SHP77 treated with DMSO at 0.1 percent for 48 hours (cell line): Measurements from ENCODE around the gene INSC.
A peak's percentile ranks its signal among the peaks of the same experiment; 100 is the strongest.
"Not testable (repeated sequence)": the region's sequence is repeated elsewhere in the genome, so short reads cannot be mapped to it uniquely, and the experiment has no call there.

Experiments
- DNase-seq: peaks from one replicate; lab custom pipeline; 2025; lab: John Stamatoyannopoulos, UW

INSC gene, protein sequence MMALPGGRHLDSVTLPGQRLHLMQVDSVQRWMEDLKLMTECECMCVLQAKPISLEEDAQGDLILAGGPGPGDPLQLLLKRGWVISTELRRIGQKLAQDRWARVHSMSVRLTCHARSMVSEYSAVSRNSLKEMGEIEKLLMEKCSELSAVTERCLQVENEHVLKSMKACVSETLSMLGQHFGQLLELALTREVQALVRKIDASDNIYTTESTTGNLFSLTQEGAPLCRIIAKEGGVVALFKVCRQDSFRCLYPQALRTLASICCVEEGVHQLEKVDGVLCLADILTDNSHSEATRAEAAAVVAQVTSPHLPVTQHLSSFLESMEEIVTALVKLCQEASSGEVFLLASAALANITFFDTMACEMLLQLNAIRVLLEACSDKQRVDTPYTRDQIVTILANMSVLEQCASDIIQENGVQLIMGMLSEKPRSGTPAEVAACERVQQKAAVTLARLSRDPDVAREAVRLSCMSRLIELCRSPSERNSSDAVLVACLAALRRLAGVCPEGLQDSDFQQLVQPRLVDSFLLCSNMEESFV

DNA sequence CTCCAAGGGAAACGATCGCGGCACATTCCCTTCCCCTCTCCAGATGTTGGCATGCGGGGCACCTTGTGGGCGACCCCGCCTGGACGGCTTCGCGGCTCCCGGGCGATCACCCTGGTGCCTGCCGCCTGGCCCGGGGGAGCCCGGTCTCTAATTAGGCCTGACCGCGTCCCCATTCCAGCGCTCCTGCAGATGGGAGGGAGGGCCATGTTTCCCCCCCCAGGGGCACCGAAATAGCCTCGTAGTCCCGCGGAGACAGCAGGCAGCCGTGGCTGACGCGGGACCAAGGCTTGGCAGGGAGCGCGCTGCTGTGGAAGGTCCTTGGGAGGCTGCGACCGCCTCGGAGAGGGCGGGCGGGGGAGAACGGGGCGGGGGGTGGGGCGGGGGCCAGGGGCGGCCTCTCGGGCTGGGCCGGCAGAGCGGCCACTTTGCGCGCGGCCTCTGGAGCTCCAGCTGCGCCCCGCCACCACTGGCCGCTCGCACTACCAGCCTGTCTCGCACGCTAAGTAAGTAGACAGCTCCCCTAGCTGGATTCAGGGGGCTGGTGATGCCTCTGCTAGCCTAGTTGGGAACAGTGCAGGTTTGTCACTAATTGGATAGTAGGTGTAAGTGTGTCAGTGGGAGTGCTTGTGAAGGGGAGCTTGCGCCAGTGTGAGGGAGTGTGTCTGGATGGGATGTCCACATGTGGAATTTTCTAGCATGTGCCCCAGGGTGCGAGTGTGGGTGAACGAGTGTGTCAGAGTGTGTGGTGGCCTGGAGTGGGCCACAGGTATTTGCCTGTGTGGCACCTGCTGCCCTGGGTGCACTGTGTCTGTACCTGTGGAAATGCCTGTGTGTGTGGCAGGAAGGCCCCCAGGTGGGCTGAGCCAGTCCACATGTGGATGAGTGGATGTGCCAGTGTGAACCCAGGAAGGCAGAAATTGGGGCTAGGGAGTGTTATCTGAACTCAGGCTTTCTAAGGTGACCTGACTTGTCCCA is at the start of gene INSC:
Gene INSC, plus strand, starts transcription at position 423 of the 975 bp plus-strand sequence. CDS start 34,252 bp downstream, outside the sequence.
- no peak for DNase-seq

DNA sequence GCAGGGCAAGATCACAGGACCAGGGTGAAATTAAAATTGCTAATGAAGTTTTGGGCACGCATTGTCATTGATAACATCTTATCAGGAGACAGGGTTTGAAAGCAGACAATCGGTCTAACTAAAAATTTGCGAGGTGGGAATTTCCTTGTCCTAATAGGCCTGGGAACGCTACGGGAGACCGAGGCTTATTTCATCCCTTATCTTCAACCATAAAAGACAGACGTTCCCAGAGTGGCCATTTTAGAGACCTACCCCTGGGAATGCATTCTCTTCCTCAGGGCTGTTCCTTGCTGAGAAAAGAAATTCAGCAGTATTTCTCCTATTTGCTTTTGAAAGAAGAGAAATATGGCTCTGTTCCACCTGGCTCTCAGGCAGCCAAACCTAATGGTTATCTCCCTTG is 45.0 kb upstream of the INSC start:
- DNase-seq: not testable (repeated sequence)

DNA sequence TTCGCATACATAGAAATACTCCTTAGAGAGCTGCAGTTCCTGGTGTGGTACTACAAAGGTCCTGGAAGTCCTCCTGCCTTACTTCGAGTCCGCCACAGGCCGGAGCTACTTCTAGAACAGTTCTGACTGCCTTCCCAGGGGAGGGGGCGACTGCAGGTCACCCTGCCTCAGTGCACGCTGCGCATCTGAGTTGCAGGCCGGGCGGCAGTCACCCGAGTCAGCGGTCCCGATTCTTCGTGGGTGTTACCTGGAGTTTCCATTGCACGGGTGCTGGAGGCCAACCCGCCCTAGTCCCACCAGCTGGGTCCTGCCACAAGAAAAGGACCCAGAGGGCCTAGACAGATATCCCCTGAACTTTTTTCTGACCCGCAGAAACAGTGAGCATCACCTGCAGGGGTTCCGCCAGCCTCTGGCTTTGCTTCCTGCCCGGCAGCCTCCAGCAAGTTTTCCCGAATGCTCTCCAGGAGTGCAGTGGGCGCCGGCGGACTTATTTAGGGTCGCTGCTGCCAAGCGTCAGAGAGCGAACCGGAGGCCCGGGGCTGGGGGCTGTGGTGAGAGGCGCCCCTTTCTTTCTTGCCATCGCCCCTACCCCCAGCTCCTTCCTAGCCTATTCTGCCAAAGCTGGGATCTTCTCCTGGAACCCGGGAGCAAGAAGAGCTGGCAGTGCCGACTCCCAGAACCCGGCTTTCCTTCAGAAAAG is 43.0 kb upstream of the INSC start:
- no peak for DNase-seq

DNA sequence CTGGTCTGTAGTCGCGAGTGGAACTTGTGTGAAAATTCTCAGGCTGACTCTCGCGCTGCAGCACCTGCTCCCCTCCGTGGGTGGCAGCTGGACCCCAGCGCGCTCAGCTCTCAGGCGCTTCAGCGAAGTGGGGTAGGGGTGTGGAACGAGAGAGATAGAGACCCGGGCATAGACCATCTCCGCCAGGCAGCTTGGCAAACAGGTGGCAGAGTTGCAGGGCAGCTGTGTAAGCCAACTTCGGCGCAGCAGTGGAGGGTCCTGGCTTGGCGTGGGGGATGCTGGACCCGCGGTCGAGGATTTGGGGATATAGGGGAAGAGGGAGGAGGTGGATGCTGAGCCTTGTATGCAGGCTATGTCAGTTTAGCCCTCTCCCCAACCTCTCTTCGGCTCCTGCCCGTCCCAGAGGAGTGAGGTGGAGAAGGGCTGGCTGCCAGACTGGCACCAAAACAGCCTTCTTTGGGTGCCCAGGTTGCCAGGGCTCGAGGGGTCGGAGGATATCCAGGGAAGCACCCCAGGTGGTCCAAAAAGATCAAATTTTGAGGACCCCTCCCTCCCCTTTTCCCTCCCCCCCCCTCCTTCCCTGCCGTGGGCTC is 42.1 kb upstream of the INSC start:
- no peak for DNase-seq

DNA sequence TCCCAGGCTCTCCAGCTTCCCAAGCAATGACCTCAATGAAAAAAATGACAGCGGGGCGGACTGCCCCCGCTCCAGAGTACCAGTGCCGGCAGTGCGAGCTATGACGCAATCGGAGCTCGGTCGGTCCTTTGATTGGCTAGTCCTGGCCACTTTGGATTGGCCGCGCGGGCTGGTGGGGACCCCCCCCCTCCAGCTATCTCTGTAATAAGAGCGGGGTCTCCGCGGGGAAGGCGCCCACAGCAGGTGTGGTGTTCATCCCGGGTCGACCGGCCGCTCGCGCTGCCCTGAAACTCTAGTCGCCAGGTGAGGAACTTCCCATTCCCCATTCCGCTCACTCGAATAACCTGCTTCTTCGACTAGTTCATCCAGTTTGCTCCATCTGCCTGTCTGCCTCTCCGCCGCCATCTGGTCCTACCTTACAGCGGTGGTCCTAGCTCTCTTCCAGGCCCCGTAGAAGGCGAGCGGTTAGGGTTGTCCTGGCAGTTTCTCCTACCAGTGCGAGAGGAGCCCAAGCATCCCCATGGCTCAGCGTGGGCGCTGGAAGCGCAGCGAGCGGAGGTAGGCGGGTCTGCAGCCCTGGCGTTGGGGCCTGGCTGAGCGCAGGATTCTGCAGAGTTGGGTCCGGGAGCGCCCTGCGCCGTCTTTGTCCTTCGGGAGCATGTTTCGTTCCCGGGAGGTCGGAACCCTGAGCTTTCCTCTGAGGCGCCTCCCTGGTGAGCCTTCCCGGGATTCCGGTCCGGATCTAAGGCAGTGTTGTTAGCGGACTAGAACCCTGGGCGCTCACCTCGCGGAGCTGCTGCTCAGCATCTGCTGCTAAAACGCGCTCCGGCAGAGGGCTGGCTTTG is 41.1 kb upstream of the INSC start, which contains the start of gene CALCB:
Gene CALCB, plus strand, starts transcription at position 233 of the 845 bp plus-strand sequence. CDS start 1,126 bp downstream, outside the sequence.
- DNase-seq: peak; percentile 37

DNA sequence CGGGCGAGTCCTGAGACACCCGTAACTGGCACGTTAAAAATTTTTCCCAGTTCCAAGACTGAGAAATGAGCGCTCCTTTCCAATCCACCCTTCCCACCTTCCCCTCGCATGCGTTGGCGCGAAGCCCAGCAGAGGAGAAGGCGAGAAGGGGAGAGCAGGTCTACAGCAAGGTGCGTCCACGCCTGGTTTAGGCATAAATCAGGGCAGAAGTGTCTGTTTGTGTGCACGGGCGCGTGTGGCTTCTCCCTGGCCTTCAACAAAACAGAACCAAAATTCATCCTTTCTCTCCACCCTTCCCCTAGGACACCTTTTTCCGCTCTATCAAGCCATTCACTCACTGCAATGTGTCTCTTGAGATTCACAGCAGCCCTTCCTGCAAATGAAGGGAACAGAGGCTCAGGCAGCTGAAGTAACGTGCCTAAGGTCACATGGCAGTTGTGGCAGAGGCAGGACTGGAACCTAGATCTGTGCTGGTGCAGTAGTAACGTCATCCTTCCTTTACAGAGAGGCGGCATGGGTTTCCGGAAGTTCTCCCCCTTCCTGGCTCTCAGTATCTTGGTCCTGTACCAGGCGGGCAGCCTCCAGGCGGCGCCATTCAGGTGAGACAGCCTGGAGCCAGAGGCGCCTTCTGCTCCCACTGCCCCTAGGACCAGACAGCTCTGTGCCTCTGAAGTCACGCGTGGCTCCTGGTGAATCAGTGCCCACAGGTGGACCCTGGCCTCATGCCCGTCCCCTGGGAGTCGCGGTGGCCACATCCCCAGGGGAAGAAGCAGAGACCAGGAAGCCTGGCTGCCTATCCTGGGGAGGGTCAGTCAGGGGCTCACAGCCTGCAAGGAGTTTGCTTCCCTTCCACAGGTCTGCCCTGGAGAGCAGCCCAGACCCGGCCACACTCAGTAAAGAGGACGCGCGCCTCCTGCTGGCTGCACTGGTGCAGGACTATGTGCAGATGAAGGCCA is 40.2 kb upstream of the INSC start:
- DNase-seq: peak; percentile 56

DNA sequence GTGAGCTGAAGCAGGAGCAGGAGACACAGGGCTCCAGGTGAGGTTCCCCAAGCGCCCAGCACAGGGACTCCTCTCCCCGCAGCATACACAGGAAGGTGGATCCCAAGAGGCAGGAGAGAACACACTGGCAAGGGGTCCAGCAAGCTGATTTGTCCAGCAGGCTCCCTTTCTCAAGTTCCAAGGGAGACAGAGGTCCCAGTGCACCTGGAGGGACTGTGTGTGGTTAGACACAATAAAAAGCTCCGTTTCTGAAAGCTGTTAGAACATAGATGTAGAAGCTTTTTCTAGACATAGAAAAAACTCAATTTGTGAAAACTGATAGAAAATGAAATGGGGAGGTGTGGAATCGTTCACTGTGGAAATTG is 39.6 kb upstream of the INSC start:
- no peak for DNase-seq

DNA sequence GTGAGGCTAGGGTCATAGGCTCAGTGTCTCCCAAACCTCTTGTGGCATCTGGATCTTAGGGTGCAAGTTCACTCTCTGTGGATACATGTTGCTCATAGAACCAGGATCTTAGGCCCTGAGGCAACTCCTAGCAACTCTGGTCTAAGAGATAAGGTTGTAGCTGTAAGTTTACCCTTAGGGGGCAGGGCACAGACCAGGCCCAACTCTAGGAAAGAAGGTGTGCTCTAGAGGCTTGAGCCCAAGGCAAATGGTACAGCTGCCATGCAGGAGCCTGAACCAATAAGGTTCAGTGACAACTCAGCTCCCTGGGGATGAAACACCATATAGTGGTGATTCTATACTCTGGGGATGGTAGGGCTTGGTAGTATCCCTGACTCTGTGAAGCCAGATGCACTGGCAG is 23.5 kb upstream of the INSC start:
- no peak for DNase-seq

DNA sequence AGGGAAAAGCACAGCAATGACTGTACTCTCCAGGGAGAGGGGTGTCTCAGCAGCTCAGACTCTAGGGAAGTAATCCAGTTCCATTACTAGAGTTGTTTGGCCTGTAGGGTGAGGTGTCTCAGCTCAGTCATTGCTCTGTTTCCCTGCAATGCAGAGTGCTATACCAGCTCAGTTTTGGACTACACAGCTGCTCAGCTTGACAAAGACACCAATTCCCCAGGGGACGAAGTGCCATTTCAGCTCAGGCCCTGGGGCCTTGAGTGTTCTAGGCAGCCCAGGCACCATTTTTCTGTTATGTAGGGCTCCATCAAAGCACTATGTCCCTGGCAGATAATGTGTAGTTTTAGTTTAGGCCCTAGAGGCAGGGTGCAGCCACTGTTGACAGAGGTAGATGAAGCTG is 23.1 kb upstream of the INSC start:
- DNase-seq: no peak

DNA sequence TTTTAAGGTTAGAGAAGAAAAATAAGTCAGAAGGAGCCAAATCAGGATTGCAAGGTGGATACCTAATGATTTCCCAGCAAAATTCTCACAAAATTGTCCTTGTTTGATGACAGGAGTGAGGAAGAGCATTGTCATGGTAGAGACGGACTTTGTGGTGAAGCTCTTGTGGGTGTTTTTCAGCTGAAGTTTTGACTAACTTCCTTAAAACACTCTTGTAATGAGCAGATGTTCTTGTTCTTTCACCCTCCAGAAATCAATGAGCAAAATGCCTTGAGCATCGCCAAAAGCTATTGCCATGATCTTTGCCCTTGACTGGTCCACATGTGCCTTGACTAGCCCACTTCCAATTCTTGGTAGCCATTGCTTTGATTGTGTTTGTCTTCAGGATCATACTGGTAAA is 21.3 kb upstream of the INSC start:
- DNase-seq: no peak

DNA sequence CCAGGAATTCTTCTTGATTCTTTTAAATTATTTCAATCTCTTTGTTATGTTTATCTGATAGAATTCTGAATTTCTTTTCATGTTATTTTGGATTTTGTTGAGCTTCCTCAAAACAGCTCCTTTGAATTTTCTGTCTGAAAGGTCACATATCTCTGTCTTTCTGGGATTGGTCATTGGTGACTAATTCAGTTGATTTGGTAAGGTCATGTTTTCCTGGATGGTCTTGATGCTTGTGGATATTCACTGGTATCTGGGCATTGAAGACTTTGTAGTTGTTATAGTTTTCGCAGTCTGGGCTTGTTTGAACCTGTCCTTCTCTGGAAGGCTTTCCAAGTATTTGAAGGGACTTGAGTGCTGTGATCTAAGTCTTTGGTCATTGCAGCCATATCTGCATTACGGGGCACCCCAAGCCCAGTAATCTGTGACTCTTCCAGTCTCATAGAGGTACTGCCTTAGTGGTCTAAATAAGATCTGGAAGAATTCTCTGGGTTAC is 18.9 kb upstream of the INSC start:
- DNase-seq: no peak

DNA sequence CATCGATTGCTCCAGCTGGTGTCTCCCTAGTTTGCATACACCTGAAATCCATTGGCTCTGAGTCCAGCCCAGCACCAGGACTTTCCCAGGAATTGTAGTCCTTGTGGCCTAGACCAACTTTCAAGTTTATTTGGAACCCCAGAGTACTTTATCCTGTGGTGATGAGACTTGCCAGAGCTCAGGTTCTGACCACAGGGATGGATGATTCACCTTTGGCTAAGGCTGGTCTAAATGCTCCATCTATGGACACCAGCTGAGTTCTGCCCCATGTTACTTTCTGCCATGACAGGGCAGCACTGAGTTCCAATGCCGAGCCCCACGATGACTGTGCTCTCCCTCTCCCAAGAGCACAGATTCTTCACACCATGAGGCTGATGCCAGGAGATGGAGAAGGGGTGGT is 17.3 kb upstream of the INSC start:
- no peak for DNase-seq

DNA sequence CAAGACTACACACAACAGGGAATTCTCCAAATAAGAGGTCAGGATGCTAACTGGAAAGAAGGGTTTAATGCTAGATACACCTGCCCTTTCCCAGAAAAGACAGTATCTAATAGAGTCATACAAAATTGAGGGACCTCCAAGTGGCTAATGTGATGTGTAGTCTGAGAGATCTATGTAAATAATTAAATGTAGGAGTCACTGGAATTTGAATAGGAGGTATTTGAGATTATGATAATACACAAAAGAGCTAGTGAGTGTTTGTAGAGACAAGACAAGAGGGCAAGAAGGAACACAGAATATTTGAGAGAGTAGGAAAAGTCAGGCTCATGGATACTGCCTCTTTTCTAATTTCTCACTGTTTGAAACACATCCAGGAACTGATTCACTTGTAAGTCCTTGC is 15.5 kb upstream of the INSC start:
- no peak for DNase-seq

DNA sequence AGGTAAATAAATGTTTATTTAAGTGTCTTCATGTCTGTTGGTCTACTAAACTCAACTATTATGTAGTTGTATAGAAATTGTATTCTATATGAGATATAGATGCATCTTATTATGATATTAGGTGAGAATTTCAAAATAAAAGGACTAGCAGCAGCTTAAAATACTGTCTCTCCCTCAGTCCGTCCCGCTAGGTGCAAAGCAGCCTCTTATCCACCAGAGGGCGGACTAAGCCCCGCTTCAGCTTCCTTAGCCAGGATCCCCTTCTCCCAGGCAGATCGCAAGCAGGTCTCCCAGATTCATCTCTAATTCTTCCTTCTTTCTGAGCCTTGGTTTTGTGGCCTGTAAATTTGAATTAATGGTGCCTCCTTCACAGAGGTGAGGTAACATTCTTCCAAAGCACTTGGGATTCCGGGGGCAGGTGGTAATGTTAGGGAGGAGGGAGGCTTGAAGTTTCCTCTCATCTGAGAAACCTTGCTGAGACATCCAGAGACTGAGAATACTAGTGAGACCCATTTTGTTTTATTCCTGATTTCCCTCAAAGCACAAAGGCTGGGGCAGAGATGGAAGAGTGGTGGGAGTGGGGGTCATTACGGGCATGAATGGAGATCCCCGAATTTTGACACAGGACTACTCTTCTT is 13.5 kb upstream of the INSC start:
- DNase-seq: no peak

DNA sequence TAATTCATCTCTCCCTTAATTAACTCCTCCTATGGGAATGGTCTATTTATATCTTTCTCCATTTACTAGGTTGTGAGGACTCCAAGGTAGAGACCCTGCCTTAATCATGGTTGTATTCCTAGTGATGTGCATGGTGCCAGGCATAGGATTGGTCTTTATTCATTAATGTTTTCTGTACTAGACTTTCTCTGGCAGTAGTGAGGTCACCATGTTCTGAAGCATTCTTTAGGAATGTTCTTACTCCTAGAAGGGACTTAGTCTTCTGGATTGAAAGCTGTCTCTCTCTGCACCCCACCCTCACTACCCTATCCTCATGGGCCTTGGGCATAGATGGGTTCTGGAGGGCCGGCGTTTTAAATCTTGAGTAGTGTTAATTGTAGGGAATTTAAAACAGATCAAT is 10.6 kb upstream of the INSC start:
- DNase-seq: no peak

DNA sequence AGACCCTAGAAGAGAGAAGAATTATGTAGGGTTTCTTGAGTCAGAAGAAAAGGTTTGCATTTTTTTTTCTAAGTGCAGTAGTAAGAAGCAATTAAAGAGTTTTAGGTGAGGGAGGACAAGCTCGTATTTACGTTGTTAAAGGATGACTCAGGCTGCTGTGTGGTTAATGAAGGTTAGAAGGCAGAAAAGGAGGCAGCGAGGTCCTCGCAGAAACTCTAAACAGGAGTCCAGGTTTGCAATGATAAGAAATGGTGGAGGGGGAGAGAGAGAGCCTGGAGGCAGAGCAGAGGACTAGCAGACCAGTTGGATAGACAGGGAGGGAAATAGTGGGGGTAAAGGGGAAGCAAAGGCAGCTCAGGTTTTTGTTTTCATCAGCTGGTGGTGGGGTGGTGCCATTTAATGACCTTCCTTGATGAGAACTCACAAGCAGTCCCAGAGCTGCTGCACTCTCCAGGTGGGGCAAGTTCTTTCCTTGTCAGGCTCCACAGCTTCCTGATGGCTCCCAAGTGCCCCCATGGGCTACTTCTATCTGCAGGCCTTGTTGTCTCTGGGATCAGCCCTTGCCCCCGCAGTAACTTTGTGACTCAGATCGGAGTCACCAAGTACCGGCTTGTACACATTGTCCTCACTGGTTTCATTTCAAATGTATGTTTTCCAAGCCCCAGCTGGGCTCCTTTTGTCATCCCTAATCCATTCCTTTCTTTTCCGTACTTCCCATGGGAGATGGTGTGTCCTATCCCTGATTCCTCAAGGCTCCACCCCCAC is 8.3 kb upstream of the INSC start:
- DNase-seq: no peak

DNA sequence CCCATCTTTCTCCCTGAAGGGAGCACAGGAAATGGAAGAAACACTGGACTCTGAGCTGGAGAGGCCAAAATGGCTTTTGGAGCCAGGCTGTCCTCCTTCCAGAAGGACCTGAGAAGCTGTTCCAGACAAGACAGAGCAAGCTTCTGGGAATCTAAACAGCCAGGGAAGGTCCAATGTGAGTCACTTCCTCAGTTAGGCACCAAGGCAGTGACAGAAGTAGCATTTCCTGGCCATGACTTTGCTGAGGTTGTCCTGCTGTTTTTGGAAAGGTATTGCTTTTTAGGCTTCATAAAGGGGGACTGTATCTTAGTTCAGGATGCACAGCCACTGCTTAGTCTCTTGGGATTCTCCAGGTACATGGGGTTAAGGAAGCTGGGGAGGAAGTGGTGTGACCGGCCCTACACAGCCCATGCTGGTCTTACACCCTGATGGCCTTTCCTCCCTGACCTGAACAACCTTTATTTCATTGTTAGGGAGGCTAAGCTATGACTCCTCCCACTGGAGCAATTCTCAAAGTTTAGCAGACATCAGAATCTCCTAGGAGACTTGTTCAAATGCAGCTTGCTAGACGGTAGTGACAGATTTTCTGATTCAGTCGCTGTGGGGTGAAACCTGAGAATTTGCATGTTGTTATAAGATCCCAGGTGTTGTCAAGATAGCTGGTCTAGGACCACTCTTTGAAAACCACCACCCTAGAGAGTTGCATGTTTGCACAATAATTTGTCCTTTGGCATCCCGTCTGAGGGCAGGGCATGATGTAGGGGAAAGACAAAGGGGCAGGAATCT is 6.8 kb upstream of the INSC start:
- no peak for DNase-seq
